ENCODE data around the gene DENND4A.

DENND4A gene

DNA sequence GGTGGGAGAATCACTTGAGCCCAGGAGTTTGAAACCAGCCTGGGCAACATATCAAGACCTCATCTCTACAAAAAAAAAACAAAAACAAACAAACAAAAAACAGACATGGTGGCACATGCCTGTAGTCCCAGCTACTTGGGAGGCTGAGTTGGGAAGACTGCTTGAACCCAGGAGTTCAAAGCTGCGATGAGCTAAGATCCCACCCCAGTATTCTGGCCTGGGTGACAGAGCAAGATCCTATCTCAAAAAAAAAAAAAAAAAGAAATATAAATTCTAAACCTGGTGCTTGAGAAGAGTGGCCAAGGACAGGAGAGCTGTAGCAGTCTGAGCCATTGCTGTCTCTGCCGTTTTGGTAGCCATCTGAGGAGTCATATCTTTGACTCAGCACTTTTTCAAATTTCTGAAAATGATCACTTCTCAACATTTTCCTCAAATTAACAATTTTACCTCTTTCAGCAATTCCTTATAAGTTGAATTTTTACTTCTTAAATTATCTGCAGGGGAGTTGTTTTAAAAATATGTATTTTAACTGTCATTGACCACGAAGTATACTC, 3.6 kb upstream of the DENND4A start:
- H3K36me3 ChIP-seq, result no peaks in the 10 kb centered on the region
- intact Hi-C loops (cut with DNase I; ENCODE audit: low total_unique reads), result no loop called here
- no peaks in the 10 kb centered on the region for H3K9me3 ChIP-seq
- H3K27me3 ChIP-seq, result no peaks in the 10 kb centered on the region
- H3K4me3 ChIP-seq, result no peak overlapping the region
- TF ChIP-seq, protein P1, sequence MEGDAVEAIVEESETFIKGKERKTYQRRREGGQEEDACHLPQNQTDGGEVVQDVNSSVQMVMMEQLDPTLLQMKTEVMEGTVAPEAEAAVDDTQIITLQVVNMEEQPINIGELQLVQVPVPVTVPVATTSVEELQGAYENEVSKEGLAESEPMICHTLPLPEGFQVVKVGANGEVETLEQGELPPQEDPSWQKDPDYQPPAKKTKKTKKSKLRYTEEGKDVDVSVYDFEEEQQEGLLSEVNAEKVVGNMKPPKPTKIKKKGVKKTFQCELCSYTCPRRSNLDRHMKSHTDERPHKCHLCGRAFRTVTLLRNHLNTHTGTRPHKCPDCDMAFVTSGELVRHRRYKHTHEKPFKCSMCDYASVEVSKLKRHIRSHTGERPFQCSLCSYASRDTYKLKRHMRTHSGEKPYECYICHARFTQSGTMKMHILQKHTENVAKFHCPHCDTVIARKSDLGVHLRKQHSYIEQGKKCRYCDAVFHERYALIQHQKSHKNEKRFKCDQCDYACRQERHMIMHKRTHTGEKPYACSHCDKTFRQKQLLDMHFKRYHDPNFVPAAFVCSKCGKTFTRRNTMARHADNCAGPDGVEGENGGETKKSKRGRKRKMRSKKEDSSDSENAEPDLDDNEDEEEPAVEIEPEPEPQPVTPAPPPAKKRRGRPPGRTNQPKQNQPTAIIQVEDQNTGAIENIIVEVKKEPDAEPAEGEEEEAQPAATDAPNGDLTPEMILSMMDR (IDR thresholded peaks at IDR 0.05), result no peak
- H3K4me1 ChIP-seq, result peaks cover 0 to 9% (median 0%) of the 10 kb centered on the region in 4 donors
- DNase-seq, result no peak
- H3K27ac ChIP-seq, result no peak overlapping the region

DNA sequence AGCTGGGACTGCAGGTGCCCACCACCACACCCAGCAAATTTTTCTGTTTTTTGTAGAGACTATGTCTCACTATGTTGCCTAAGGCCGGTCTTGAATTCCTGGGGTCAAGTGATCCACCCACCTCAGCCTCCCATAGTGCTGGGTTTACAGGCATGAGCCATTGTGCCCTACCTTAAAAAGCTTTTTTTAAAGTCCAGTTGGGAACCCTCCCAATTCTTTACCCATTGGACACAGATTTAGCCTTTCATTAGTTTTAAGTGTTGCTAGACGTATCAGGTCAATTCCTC, 1.7 kb upstream of the DENND4A start:
- Histone ChIP-seq H3K4me3 (no peak overlapping the region), H3K27me3 (no peaks in the 10 kb centered on the region), H3K27ac (no peak overlapping the region), H3K9me3 (no peaks in the 10 kb centered on the region), H3K4me1 (peaks cover 0 to 26% (median 11%) of the 10 kb centered on the region in 4 donors), H3K36me3 (no peaks in the 10 kb centered on the region)
- intact Hi-C loops (cut with DNase I; ENCODE audit: low total_unique reads), result loop anchor here (5.0 kb wide), 1 partner anchor 64 kb away; no protein-coding TSS in a partner anchor
- no peak for DNase-seq
- TF ChIP-seq, protein P1 (IDR thresholded peaks at IDR 0.05), result no peak

DNA sequence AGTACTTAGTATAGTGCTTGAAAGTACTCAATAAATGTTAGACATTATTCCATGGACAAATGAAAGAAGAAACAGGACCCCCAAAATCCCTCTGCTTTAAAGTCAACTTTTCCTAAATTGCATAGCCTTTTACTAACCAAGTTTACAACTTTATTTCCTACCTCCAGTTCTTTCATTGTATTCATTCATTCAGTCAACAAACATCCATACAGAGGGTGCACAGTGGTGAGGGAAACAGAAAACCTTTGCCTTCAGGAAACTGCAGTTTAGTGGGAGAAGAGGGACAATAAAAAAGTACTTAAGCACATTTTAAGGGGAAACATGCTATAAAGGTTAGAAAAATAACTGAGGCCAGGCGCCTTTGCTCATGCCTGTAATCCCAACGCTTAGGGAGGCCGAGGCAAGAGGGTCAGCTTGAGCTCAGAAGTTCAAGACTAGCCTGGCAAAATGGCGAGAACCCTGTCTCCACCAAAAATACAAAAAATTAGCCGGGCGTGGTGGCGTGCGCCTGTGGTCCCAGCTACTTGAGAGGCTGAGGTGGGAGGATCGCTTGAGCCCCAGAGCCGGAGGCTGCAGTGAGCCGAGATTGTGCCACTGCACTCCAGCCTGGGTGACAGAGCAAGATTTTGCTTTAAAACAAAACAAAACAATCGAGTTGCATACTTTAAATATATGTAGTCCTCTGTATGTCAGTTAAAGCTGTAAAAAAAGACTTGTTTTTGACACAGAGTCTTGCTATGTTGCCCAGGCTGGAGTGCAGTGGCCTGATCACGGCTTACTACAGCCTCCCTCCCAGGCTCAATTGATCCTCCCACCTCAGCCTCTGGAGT, 1.1 kb upstream of the DENND4A start:
- peak overlapping the region; percentile 97 to 99 for H3K27ac ChIP-seq
- no peaks in the 10 kb centered on the region for H3K36me3 ChIP-seq
- DNase-seq, result no peak
- H3K27me3 ChIP-seq, result no peaks in the 10 kb centered on the region
- H3K4me1 ChIP-seq, result peaks cover 0 to 26% (median 11%) of the 10 kb centered on the region in 4 donors
- no peaks in the 10 kb centered on the region for H3K9me3 ChIP-seq
- intact Hi-C loops (cut with DNase I; ENCODE audit: low total_unique reads), result loop anchor here (5.0 kb wide), 1 partner anchor 64 kb away; no protein-coding TSS in a partner anchor
- TF ChIP-seq, protein P1 (IDR thresholded peaks at IDR 0.05), result no peak
- peak overlapping the region; percentile 93 to 98 for H3K4me3 ChIP-seq

DNA sequence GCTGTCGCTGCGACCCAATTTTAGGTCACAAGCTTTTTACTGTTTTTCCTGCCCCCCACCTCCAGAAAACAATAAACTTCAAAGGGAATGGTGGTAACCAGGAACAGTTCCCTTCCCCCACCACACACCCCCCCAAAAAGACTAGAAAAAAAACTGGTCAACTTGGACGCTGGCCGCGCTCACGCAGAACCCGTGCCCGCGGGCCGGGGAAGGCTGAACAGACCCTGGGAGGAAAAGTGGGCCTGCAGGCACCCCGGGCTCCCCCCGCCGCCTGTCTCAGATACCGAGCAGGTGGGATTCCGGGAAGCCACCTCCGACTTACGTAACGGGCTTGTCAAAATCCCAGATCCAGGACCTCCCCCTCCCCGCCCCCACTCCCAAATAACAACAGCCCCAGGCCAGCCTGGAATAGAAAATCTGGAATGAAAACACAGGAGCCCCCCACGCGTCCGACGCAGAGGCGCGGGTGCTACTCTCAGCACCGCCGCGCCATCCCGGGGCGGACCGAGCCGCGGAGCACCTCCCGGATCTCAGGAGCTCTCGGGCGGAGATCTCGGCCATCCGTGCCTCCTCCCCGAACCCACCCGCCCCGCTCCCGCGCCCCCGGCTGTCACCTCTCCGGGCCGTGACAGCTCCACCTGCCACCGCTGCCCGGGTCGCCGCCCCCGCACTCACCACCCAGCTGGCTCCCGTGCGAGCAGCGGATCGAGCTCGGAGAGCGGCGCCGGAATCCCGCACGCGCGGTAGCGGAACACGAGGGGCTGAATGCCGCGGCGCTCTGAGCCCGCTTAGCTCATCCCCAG, 557 bp downstream of the DENND4A start:
- H3K9me3 ChIP-seq, result no peaks in the 10 kb centered on the region
- no peaks in the 10 kb centered on the region for H3K36me3 ChIP-seq
- H3K27me3 ChIP-seq, result no peaks in the 10 kb centered on the region
- peak overlapping the region; percentile 93 to 98 for H3K4me3 ChIP-seq
- peak; percentile 62 to 82 for DNase-seq
- peaks cover 0 to 33% (median 13%) of the 10 kb centered on the region in 4 donors for H3K4me1 ChIP-seq
- TF ChIP-seq, protein P1 (IDR thresholded peaks at IDR 0.05), result no peak
- H3K27ac ChIP-seq, result peak overlapping the region; percentile 97 to 99
- intact Hi-C loops (cut with DNase I; ENCODE audit: low total_unique reads), result loop anchor here (5.0 kb wide), 1 partner anchor 66 kb away; no protein-coding TSS in a partner anchor

DNA sequence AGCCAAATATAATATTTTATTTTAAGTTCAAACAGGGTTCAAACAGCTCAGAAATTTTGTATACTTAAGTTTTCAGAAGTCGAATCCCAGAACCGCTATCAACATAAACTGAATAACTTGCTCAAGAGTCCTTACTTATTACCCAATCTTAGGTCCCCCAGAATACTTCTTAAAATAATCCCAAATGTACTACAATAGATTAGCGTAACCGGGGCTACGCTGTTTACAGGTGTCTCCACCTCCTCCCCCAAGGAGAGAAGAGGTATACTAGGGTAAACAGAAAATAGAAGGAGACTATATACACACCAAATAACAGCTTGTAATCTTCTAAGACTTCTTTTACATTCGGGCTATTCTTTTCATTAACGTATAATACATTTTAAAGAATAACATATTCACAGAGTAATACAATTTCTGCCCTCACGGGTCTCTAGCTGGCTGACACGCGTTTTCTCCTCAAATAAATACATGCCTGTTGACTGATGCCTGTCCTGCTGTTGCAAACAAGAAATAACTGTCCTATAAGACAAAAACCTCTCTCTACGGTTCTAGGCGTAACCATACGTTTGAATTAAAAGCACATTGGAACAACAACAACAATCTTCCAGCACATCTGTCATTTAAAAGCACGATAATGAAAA, 1.3 kb downstream of the DENND4A start:
- intact Hi-C loops (cut with DNase I; ENCODE audit: low total_unique reads), result loop anchor here (5.0 kb wide), 1 partner anchor 66 kb away; no protein-coding TSS in a partner anchor
- Histone ChIP-seq H3K4me1 (peaks cover 0 to 33% (median 13%) of the 10 kb centered on the region in 4 donors), H3K4me3 (peak overlapping the region; percentile 93 to 98), H3K27me3 (no peaks in the 10 kb centered on the region), H3K36me3 (no peaks in the 10 kb centered on the region), H3K9me3 (no peaks in the 10 kb centered on the region), H3K27ac (peak overlapping the region; percentile 97 to 99)
- DNase-seq, result no peak
- TF ChIP-seq, protein P1 (IDR thresholded peaks at IDR 0.05), result no peak
